Femur (tissue), 1 donor: ENCODE results near the gene IL9.
A peak's percentile ranks its signal among the peaks of the same experiment; 100 is the strongest.

Experiments used
- DNase-seq: peaks from one replicate; pipeline ENCODE4 v3.0.0-alpha.2; 2017

Gene IL9

GRCh38 chr5:135891268-135891667 lies 4.4 kb downstream of the IL9 start:
- no peak for DNase-seq

GRCh38 chr5:135890867-135891266 lies 4.8 kb downstream of the IL9 start:
- no peak for DNase-seq

GRCh38 chr5:135890296-135890695 lies 5.3 kb downstream of the IL9 start:
- DNase-seq = no peak

- DNase-seq = no peak
Observed at GRCh38 chr5:135887881-135888614, 7.6 kb downstream of the IL9 start.

- peak; percentile 67 for DNase-seq
Observed at GRCh38 chr5:135887447-135887864, 8.2 kb downstream of the IL9 start.

GRCh38 chr5:135886136-135886535 lies 9.5 kb downstream of the IL9 start:
- DNase-seq = no peak

- DNase-seq = no peak
Observed at GRCh38 chr5:135885031-135885430, 10.6 kb downstream of the IL9 start.

GRCh38 chr5:135883441-135883840 lies 12.2 kb downstream of the IL9 start:
- no peak for DNase-seq

- no peak for DNase-seq
Observed at GRCh38 chr5:135883026-135883425, 12.6 kb downstream of the IL9 start.

- no peak for DNase-seq
Observed at GRCh38 chr5:135881819-135882218, 13.8 kb downstream of the IL9 start.

- DNase-seq = no peak
Observed at GRCh38 chr5:135881244-135881643, 14.4 kb downstream of the IL9 start.

- no peak for DNase-seq
Observed at GRCh38 chr5:135880801-135881200, 14.8 kb downstream of the IL9 start.

GRCh38 chr5:135880278-135880677 lies 15.4 kb downstream of the IL9 start:
- DNase-seq = no peak

GRCh38 chr5:135879591-135879990 lies 16.1 kb downstream of the IL9 start:
- DNase-seq = no peak

GRCh38 chr5:135878156-135878620 lies 17.5 kb downstream of the IL9 start:
- DNase-seq = peak; percentile 27

GRCh38 chr5:135877570-135878155 lies 18.0 kb downstream of the IL9 start:
- DNase-seq = no peak

- no peak for DNase-seq
Observed at GRCh38 chr5:135876146-135876545, 19.5 kb downstream of the IL9 start.

GRCh38 chr5:135875567-135875966 lies 20.1 kb downstream of the IL9 start:
- DNase-seq = no peak

- DNase-seq = no peak
Observed at GRCh38 chr5:135874461-135874860, 21.2 kb downstream of the IL9 start.

- DNase-seq = no peak
Observed at GRCh38 chr5:135873831-135874230, 21.8 kb downstream of the IL9 start.

- no peak for DNase-seq
Observed at GRCh38 chr5:135871268-135871915, 24.2 kb downstream of the IL9 start.

- no peak for DNase-seq
Observed at GRCh38 chr5:135869935-135870334, 25.7 kb downstream of the IL9 start.

- no peak for DNase-seq
Observed at GRCh38 chr5:135869276-135869675, 26.4 kb downstream of the IL9 start.

- DNase-seq = no peak
Observed at GRCh38 chr5:135868681-135869080, 27.0 kb downstream of the IL9 start.
